ENCODE results near the gene CNR2.

DNA sequence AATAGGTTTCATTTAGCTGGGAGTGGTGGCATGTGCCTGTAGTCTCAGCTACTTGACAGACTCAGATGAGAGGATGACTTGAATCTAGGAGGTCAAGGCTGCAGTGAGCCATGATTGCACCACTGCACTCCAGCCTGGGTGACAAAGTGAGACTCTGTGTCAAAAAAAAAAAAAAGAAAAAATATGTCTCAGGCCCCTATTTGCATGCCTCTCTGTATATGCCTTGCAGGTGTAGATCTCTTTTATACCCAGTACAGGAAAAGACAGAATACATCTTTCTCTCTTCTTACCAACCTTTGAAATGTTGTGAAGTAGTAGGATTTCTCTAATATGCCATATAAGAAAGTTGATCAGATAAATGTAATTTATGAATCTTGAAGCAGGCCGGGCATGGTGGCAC lies 6.4 kb downstream of the CNR2 start:
- TF ChIP-seq CTCF (IDR thresholded peaks at IDR 0.05) = no peak
- no peak for TF ChIP-seq RFX5 (IDR thresholded peaks at IDR 0.05)
- TF ChIP-seq CEBPB (IDR thresholded peaks at IDR 0.05) = no peak

All from A549 (cell line).